NCI-H226 (cell line): ENCODE measurements around the gene ZSWIM6.
"Not testable (repeated sequence)": the region's sequence is repeated elsewhere in the genome, so short reads cannot be mapped to it uniquely, and the experiment has no call there.

Experiments used
- DNase-seq: peaks from one replicate; pipeline ENCODE4 v3.0.0-alpha.2; 2015

Gene ZSWIM6

GRCh38 chr5:61370506-61370905, 38.4 kb downstream of the ZSWIM6 start:
- DNase-seq: no peak

DNA sequence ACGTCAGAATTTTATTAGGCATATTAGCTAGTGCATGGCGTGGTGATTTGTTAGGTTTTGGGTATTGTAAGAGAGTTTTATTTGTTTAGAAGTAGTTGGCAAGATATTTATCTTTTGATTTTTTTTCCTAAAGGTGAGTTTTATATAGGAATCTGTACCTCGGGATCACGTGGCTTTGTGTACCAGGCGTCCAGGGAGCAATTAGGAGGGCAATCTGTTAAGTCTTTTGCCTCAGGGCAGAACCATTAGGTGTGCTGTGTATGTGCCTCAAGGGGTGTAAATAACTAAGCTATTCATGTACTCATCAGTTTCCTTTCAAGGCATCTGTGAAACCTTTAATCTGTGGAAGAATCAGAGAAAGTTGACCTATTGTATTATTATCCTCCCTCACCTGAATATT, 39.4 kb downstream of the ZSWIM6 start:
- DNase-seq: no peak

DNA sequence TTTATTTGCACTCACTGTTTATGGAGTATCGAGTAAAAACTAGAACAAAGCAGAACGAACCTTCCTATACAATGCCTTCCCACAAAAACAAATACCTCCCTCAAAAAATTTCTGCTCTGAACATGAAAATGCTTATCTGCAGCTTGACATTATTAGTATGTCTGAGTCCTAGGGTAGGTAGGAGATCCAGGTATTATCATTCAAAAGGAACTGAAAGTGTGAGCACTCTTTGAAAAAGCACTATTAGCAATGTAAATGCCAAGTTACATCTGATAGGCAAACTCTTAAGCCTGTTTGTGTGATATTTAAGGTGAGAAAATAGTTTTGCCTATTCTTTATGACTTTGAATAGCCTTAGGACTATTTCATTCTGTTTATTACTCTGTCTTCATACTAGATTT, 47.6 kb downstream of the ZSWIM6 start:
- no peak for DNase-seq

- DNase-seq: no peak
These were observed 49.9 kb downstream of the ZSWIM6 start for GRCh38 chr5:61381968-61382367.

- DNase-seq: no peak
These were observed 53.6 kb downstream of the ZSWIM6 start for GRCh38 chr5:61385627-61386026.

GRCh38 chr5:61386045-61386800, 54.2 kb downstream of the ZSWIM6 start:
- DNase-seq: no peak

GRCh38 chr5:61389609-61390008, 57.6 kb downstream of the ZSWIM6 start:
- DNase-seq: no peak

- DNase-seq: peak; percentile 49
These were observed 62.1 kb downstream of the ZSWIM6 start for GRCh38 chr5:61394078-61394704.

DNA sequence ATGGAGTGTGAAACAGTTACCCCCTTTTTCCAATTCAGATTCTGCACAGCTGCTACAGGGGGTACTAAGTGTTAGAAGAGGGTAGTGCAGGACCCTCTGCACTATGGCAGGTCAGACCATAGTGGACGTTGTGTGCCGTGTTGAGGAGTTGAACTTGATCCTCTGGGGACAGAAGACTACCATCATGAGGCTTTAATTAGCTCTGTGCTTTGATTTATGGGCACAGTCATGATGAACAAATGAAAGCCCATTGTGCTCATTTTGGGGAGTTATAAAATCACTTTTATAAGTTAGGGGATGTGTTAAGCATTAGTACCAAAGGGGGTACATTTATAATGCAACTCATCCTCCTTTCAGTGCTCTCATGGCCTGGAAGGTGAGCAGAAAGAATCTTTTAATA, 62.7 kb downstream of the ZSWIM6 start:
- DNase-seq: no peak

GRCh38 chr5:61397238-61397637, 65.2 kb downstream of the ZSWIM6 start:
- no peak for DNase-seq

DNA sequence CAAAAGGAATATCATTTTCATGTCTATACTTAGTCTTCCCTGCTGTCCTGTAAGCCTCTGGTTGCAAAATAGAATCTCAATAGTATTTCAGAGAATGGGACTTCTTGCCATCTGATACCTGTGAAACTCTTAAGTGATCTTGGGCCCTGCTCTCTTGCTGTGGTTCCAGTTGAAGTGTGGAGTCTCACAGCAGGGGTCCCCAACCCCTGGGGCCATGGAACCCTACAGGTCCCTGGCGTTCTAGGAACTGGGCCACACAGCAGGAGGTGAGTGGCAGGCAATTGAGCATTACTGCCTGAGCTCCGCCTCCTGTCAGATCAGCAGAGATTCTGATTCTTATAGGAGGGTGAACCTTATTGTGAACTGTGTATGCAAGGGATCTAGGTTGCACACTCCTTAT, 65.9 kb downstream of the ZSWIM6 start:
- no peak for DNase-seq

GRCh38 chr5:61398440-61398839, 66.4 kb downstream of the ZSWIM6 start:
- no peak for DNase-seq

DNA sequence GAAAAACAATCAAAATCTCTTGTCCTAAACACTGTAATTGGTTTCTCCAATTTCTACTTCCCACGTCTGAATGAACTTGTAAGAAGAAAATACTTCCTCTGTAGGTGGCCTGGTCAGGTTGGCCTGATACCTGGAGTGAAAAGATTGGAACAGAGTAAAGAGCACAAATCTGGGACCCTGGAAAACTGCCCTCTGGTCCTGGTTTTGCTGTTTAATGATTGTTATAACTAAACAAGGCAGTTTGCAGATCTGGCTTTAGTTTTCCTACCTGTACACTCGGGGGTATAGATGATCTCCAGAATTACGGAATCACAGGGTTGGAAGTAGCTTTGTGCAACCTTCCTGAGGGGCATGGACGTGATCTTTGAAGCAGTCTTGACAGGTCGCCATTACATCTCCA, 67.6 kb downstream of the ZSWIM6 start:
- DNase-seq: no peak

GRCh38 chr5:61401726-61402125, 69.7 kb downstream of the ZSWIM6 start:
- peak; percentile 79 for DNase-seq

DNA sequence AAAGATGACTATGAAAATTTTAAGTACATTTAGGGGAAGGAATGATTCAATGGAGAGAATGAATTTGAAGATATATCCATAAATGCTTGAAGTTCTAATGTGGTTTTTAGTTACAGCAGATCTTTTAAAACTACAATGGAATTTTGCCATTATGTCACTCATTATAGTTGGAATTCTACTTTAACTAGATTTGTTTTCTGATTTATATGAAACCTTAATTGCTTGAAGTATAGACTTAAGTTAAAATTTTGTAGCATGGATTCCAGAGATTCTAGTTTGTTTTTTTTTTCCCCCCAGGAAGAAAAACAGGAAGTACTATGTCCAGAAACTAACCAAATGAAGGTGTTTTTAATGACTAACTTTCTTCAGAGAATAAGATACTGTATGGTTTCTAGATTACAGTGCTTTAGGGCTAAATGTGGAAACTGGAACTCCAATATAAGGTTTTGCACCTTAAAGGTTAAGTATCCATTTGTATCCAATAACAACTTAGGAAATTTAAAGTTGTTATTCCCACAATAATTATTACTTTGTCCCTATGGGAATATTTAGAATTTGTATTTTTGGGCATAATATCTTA, 70.3 kb downstream of the ZSWIM6 start:
- no peak for DNase-seq

- no peak for DNase-seq
These were observed 71.2 kb downstream of the ZSWIM6 start for GRCh38 chr5:61402970-61403900.

DNA sequence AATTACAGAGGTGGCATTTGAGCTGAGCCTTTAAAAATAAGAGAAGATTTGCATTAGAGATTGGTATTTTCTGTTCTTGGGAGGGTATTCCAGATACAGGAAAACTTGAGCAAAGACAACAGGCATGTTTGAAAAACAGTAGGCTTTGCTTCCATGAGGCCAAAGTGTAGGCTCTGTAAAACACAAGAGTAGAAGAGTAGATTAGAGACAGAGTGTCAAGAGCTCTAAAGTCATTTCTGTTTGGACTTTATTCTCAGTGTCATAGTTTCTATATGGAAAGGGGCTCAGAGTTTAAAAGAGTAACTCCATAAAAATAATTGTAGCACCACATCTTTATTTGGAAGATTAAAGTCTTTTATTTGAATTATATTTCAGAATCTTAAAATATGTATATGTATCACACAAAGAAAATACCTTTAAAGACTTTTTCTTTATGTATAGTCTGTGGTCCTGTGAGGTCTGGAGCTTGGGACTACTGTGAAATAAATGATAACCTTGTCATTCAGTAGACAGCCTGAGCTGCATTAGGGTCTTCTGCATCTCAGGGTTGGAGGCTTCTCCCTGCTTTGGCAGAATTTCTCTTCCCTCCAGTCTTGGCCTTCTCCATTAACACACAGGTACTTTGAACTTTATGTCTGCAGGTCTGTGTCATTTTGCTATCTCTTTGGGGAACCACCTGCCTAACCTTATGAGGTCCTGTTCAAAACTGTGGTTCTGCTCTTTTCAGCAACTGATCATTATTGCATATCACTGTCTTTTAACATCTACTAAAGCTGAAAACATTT, 73.6 kb downstream of the ZSWIM6 start:
- no peak for DNase-seq

GRCh38 chr5:61406497-61406896, 74.4 kb downstream of the ZSWIM6 start:
- not testable (repeated sequence) for DNase-seq

DNA sequence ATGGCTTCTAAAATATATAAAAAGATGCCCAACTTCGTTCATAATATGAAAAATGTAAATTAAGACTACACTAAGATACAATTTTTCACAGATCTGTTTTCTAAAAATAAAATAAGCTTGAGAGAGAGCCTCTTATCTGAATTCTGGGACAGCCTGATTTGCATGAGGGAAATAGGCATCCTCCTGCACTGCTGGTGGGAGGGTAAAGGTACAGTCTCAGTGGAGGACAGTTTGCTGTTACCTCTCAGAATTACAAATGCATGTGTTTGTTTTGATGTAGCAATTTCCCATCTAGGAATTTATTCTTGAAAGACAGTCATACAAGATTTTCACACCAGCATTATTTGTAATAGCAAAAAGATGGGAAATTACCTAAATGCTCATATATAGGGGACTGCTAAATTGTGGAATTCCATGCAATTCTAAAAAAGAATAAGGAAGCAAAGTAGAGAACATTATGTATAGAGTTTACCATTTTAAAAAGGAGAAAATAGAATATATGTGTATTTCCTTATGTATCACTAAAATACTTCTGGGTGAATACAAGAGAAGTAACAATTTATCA, 75.7 kb downstream of the ZSWIM6 start:
- no peak for DNase-seq

DNA sequence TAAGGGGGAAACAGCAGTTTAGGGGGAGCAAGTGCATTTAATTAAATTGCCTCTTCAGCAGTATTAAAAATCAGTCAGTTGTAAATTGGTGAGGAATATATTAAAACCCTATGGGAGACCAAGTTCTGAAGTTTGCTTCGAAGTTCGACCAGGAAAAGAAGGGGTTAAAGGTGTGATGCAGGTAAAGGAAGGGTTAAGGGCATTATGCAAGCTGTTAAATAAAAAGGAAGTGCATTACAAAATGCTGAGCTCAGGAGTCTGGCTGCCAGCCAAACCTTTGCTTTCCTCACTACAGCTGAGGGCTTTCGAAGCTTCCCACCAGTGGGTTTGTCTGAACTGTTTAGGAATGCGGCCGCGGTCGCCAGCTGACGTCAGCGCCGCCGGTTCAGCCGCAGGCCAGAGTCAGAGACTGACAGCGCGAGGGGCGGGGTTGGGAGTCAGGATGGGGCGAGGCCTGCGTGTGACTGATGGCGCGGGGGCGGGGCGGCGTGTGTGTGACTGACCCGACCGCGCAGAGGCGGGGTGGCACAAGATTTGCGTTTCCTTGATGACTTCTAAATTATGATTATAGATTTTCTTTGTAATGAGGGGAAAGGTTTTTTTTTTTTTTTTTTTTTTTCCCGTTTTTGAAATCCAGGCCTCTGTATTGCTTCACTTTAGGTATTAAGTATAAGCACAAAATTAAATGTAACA, 76.6 kb downstream of the ZSWIM6 start:
- DNase-seq: peak; percentile 99

GRCh38 chr5:61409568-61409967, 77.5 kb downstream of the ZSWIM6 start:
- peak; percentile 91 for DNase-seq
